AG04450 (cell line): ENCODE results near the gene LCN9. TPM values are rescaled to one million over a fixed set of nuclear protein-coding genes. Genes with fewer than 3 reads are reported as not detected.

Experiments used
- CTCF ChIA-PET: fragments of 300-600, 350-600 bp; formaldehyde crosslinking; extraction: SDS; loops from one replicate; lab custom pipeline; 2022; ENCODE audit warnings: antibody characterized with exemption, inconsistent platforms; lab: Charles Lee
- POLR2A ChIA-PET: fragments of 350-600 bp; formaldehyde crosslinking; extraction: SDS; loops from one replicate; lab custom pipeline; 2021; ENCODE audit warnings: antibody characterized with exemption, inconsistent platforms; lab: Yijun Ruan, JAX
- DNase-seq: peaks from one replicate; pipeline ENCODE4 v3.0.0-alpha.2; 2011; ENCODE audit warnings: low read depth, low spot score
- H3K27ac ChIP-seq: one replicate; pipeline ENCODE4 v1.5.1; 2012; ENCODE audit warnings: low read depth, low read length, control low read depth
- H3K27me3 ChIP-seq: one replicate; pipeline ENCODE4 v1.6.0; 2012; ENCODE audit warnings: low read length; ENCODE audit not compliant: control insufficient read depth, insufficient read depth
- H3K4me3 ChIP-seq: 2 replicates; pipeline ENCODE4 v1.5.1; 2011; ENCODE audit warnings: mild to moderate bottlenecking, low read depth, low read length, control low read depth
- H3K9me3 ChIP-seq: 2 replicates; pipeline ENCODE4 v1.5.1; 2012; ENCODE audit warnings: low read length; ENCODE audit not compliant: control insufficient read depth, insufficient read depth
- CTCF ChIP-seq: IDR thresholded peaks from 2 replicates; pipeline ENCODE4 v1.5.1; 2011; ENCODE audit warnings: low read depth, low read length, control low read depth, inconsistent platforms
- polyA plus RNA-seq: library from polyadenylated mRNA; depleted of rRNA; stranded (reverse); fragments of >200 nt; gene quantifications from 2 replicates; pipeline ENCODE4 v1.2.3, GENCODE V29; 2011

LCN9 gene
- polyA plus RNA-seq, 1 experiment, result not detected

- Histone ChIP-seq H3K27me3 (no peaks in the 10 kb centered on the region), H3K27ac (no peak overlapping the region), H3K4me3 (no peak overlapping the region), H3K9me3 (peaks cover 14% of the 10 kb centered on the region; the same call in 1 of the 2 replicates)
- ChIA-PET POLR2A (no interaction called here), CTCF (no interaction called here)
- no peak for DNase-seq
- no peak for TF ChIP-seq CTCF
Observed at GRCh38 chr9:135673941-135674340, 10.8 kb downstream of the LCN9 start.

GRCh38 chr9:135674977-135675376, 11.9 kb downstream of the LCN9 start:
- no peaks in the 10 kb centered on the region for H3K27me3 ChIP-seq
- CTCF ChIA-PET, result no interaction called here
- no peak overlapping the region for H3K27ac ChIP-seq
- DNase-seq, result no peak
- TF ChIP-seq CTCF, result no peak
- peaks cover 9% of the 10 kb centered on the region; the same call in 1 of the 2 replicates for H3K9me3 ChIP-seq
- H3K4me3 ChIP-seq, result no peak overlapping the region
- POLR2A ChIA-PET, result no interaction called here

GRCh38 chr9:135676891-135677290, 13.8 kb downstream of the LCN9 start:
- no peak for TF ChIP-seq CTCF
- Histone ChIP-seq H3K27me3 (no peaks in the 10 kb centered on the region), H3K9me3 (peaks cover 4% of the 10 kb centered on the region; the same call in 1 of the 2 replicates), H3K27ac (no peak overlapping the region), H3K4me3 (no peak overlapping the region)
- ChIA-PET POLR2A (no interaction called here), CTCF (no interaction called here)
- no peak for DNase-seq

GRCh38 chr9:135677641-135678168, 14.6 kb downstream of the LCN9 start:
- H3K27me3 ChIP-seq, result no peaks in the 10 kb centered on the region
- DNase-seq, result no peak
- CTCF ChIA-PET, result no interaction called here

More at GRCh38 chr9:135677641-135678168, 14.6 kb downstream of the LCN9 start:
- TF ChIP-seq CTCF, result no peak
- Histone ChIP-seq H3K4me3 (no peak overlapping the region), H3K27ac (no peak overlapping the region), H3K9me3 (peaks cover 4% of the 10 kb centered on the region; the same call in 1 of the 2 replicates)
- POLR2A ChIA-PET, result no interaction called here
